Small intestine (tissue), 7 donors: ENCODE measurements around the gene VANGL1. TPM values are rescaled to one million over a fixed set of nuclear protein-coding genes. Genes with fewer than 3 reads are reported as not detected.

ENCODE experiments used
- DNase-seq, 2 donors: peaks; one replicate each; pipeline versions ENCODE4 v3.0.0 to v3.0.0-alpha.2; 2013
- FAIRE-seq: peaks from 2 replicates; lab custom pipeline; 2012; peaks lifted over from hg19 to GRCh38; lab: Jason Lieb, UNC
- H3K27ac ChIP-seq, 3 donors: one replicate each; pipeline ENCODE4 v1.5.1; 2013; ENCODE audit warnings: low read length in 2 of 3, mild to moderate bottlenecking in 2 of 3, control low read depth in 1 of 3, inconsistent platforms in 1 of 3, low read depth in 1 of 3, moderate library complexity in 1 of 3
- H3K27me3 ChIP-seq, 3 donors: one replicate each; pipeline ENCODE4 v1.6.1; 2013; ENCODE audit warnings: low read length in 3 of 3, inconsistent platforms in 1 of 3; ENCODE audit not compliant: control insufficient read depth in 3 of 3, insufficient read depth in 3 of 3
- H3K36me3 ChIP-seq, 3 donors: one replicate each; pipeline ENCODE4 v1.6.1; 2013; ENCODE audit warnings: low read length in 3 of 3, inconsistent platforms in 1 of 3, low read depth in 1 of 3, mild to moderate bottlenecking in 1 of 3, moderate library complexity in 1 of 3; ENCODE audit not compliant: control insufficient read depth in 3 of 3, insufficient read depth in 2 of 3
- H3K4me1 ChIP-seq, 3 donors: one replicate each; pipeline ENCODE4 v1.6.1; 2013; ENCODE audit warnings: low read length in 2 of 3, inconsistent platforms in 1 of 3, low read depth in 1 of 3, mild to moderate bottlenecking in 1 of 3, moderate library complexity in 1 of 3; ENCODE audit not compliant: control insufficient read depth in 3 of 3, insufficient read depth in 2 of 3
- H3K4me3 ChIP-seq, 3 donors: one replicate each; pipeline ENCODE4 v1.5.1; 2013; ENCODE audit warnings: low read length in 3 of 3, control low read depth in 1 of 3, inconsistent platforms in 1 of 3, low read depth in 1 of 3, mild to moderate bottlenecking in 1 of 3, moderate library complexity in 1 of 3
- H3K9me3 ChIP-seq, 2 donors: one replicate each; pipeline ENCODE4 v1.6.1; 2013; ENCODE audit warnings: low read depth in 1 of 2, low read length in 1 of 2; ENCODE audit not compliant: control insufficient read depth in 2 of 2, insufficient read depth in 1 of 2
- WGBS, 3 donors: extraction: QIAGEN DNeasy Blood & Tissue Kit; methylation state at CpG; one replicate each; pipeline ENCODE4 v1.1.7; 2013; 5-methylcytosine and 5-hydroxymethylcytosine counted together
- polyA plus RNA-seq, 4 donors: library from polyadenylated mRNA; stranded (reverse) in 3 of 4; unstranded in 1 of 4; fragments of 200-250 nt in 3 of 4; fragments of 120-200 nt in 1 of 4; gene quantifications; one replicate each; pipeline versions ENCODE4 v1.2.1 to v1.2.3, GENCODE V29; 2013
- donor health status: healthy with polysubstance abuse.
- donor health status: control.
- donor health status: control.
- donor health status: Bipolar disorder and iron deficiency.
- donor health status: healthy.

The VANGL1 gene
- polyA plus RNA-seq, 4 donors, result 0.54 to 7.4 (median 2.8) TPM

DNA sequence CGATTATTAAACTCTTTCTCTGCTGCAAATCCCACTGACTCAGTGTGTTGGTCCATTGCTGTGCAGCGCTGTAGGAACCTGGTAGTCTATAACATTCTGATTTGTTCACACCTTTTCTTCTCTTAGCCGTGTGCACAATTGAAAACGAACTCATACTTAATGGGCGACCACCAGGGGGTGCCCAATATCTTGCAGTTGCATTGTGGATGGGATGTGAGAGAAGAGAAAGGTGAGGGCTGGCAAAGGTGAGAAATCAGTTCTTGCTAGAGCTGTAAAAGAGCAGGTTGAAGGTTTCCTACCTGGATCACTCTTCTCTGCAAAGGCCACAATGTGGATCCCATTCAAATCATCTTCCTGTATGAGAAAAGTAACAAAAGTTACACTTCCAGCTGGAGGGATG, 75.8 kb downstream of the VANGL1 start:
- no peak for FAIRE-seq
- Histone ChIP-seq H3K27me3 (no peaks in the 10 kb centered on the region), H3K4me3 (no peak overlapping the region), H3K4me1 (peaks cover 0 to 17% (median 0%) of the 10 kb centered on the region in 3 donors), H3K36me3 (no peaks in the 10 kb centered on the region), H3K27ac (no peak overlapping the region), H3K9me3 (peaks cover 0 to 3% of the 10 kb centered on the region in 2 donors)
- 52 to 53% (median 53%) methylated on average over 5 of the region's 5 CpGs for WGBS, 3 donors
- DNase-seq, result peak; percentile 42 to 55

DNA sequence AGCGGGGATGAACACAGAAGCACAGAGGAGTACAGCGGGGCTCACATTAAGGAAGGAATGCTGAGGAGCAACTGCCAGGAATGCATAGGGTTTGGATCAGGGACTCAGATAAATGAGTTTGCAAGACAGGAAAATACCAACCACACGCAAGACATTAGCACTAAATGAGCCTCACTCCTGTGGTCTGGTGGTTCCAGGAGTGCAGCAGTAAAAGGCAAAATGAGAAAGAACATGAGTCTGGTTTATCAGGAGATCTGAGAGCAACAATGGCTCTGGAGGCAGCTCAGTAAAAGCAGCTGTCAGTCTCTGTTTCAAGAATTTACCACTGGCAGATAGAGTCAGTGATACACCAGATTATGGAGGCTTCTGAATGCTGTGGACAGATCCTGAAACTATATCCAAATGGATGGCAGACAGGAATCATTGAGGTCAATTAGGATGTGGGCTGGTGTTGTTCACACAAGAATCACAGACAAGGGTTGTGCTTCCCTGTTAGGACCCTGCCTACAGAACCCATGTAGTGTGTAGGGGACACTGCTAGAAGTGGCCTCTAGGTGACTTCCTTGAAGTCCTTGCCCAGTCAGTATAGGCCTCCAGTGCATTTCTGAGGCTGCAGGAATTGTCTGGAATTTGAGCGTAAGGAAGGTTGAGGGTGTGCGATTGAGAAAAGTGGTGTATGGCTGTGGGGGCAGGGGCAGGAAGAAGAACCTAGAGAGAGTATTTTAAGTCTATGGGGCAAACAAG, 76.4 kb downstream of the VANGL1 start:
- Histone ChIP-seq H3K27ac (no peak overlapping the region), H3K4me3 (no peak overlapping the region), H3K9me3 (peaks cover 0 to 3% of the 10 kb centered on the region in 2 donors), H3K36me3 (no peaks in the 10 kb centered on the region), H3K27me3 (no peaks in the 10 kb centered on the region), H3K4me1 (peaks cover 0 to 17% (median 0%) of the 10 kb centered on the region in 3 donors)
- DNase-seq (no peak), FAIRE-seq (no peak)
- WGBS, 3 donors, result 84 to 92% (median 88%) methylated on average over 5 of the region's 5 CpGs

DNA sequence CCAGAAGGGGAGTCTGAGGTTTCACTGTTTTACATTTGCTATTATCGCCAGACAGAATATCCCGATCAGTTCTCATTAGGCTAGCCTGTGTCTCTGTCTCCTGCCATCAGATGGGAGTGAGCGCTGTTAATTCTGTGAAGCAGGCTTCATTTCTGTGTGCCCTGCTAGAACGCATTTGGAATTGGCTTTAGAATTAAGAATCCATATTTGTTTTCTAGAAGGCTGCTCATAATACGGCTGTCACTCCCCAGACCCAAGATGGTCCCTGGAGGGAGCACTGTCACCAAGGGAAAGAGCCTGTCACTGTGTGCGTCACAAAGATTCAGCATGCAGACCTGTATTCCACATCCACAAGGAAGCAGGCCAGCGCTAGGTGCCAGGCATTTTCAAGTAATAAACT, 77.5 kb downstream of the VANGL1 start:
- no peak overlapping the region for H3K27ac ChIP-seq
- 94 to 95% (median 95%) methylated on average over 7 of the region's 7 CpGs for WGBS, 3 donors
- FAIRE-seq, result no peak
- peaks cover 0 to 3% of the 10 kb centered on the region in 2 donors for H3K9me3 ChIP-seq
- no peaks in the 10 kb centered on the region for H3K27me3 ChIP-seq
- no peaks in the 10 kb centered on the region for H3K36me3 ChIP-seq
- H3K4me1 ChIP-seq, result peaks cover 0 to 9% (median 0%) of the 10 kb centered on the region in 3 donors
- no peak for DNase-seq
- H3K4me3 ChIP-seq, result no peak overlapping the region

DNA sequence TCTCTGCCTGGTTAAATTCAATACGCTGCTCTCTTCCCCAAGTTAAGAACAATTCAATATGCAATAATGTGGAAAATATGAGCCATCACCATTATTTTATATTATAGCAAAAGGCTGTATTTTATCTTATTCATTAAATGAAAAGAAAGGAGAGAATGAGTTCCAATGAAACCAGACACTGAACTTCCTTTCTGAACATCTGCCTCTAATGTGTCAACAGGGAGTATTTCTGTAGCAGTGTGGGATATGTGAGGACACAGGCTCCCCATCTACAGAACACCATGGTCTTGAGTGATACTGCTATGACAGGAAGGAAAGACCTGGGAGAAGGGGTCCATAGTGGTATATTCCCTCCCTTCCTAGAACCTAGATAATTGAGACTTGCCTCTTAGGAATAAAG, 80.5 kb downstream of the VANGL1 start:
- Histone ChIP-seq H3K4me3 (no peak overlapping the region), H3K4me1 (no peaks in the 10 kb centered on the region), H3K27me3 (no peaks in the 10 kb centered on the region), H3K9me3 (peaks cover 0 to 3% of the 10 kb centered on the region in 2 donors), H3K36me3 (no peaks in the 10 kb centered on the region), H3K27ac (no peak overlapping the region)
- FAIRE-seq, result no peak
- 68 to 87% (median 87%) methylated on average over 1 of the region's 1 CpG for WGBS, 3 donors
- DNase-seq, result no peak

DNA sequence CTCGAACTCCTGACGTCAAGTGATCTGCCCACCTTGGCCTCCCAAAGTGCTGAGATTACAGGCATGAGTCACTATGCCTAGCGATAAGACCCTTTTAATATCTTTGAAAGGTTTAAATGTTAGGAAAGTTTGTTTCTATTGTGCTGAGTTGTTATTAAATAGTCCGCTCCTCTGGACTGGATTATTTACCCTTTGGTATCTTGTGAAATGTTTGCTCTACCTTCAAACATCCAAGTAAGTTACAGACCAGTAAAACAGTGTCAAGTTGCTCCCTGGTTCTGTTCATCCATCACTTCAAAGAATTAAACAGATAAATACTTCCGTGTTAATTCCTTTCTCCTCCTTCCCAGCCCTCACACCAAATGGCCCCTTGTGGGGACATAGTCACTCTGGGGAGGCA, 82.0 kb downstream of the VANGL1 start:
- DNase-seq (no peak), FAIRE-seq (no peak)
- H3K27me3 ChIP-seq, result no peaks in the 10 kb centered on the region
- H3K36me3 ChIP-seq, result no peaks in the 10 kb centered on the region
- no peak overlapping the region for H3K27ac ChIP-seq
- 65 to 74% (median 72%) methylated on average over 5 of the region's 5 CpGs for WGBS, 3 donors
- H3K4me3 ChIP-seq, result no peak overlapping the region
- H3K9me3 ChIP-seq, result no peaks in the 10 kb centered on the region
- H3K4me1 ChIP-seq, result no peaks in the 10 kb centered on the region

DNA sequence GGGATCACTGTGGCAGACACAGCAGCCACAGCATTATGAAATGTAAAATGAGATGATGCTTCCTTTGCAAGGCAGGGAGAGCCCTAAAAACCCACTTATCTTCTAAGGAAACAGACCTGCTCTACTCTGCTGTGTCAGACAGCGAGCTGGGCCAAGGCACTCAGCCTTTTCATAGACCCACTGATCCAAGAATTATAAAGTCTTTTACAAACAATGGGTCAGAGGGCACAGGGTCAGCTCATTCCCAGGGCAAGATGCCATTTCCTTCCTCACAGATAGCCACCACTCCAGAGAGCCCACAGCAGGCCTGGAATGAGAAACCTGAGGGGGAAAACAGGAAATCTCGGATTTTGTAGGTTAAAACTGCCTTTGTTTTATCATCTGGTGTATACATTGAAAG, 83.8 kb downstream of the VANGL1 start:
- H3K4me1 ChIP-seq, result no peaks in the 10 kb centered on the region
- no peaks in the 10 kb centered on the region for H3K27me3 ChIP-seq
- FAIRE-seq (no peak), DNase-seq (no peak)
- no peaks in the 10 kb centered on the region for H3K36me3 ChIP-seq
- peak overlapping the region in 1 of 3 donors; percentile 54 for H3K27ac ChIP-seq
- peak overlapping the region in 1 of 3 donors; percentile 8 for H3K4me3 ChIP-seq
- no peaks in the 10 kb centered on the region for H3K9me3 ChIP-seq
- WGBS, 3 donors, result 57 to 78% (median 60%) methylated on average over 2 of the region's 2 CpGs

DNA sequence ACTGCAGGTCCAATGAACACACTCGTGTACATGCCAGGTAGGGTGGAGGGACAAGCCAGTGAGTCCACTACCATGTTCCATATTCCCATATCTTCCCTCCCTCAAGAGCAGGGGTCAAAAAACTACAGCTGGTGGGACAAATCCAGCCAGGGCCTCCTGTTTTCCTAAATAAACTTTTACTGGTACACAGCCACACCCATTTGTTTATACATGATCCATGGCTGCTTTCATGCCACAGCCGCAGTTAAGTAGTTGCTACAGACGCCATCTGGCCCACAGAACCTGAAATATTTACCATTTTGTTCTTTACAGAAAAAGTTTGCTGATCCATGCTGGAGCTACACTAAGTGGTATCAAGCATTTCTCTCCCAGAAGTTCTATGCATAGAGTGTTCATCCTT, 84.4 kb downstream of the VANGL1 start:
- Histone ChIP-seq H3K9me3 (no peaks in the 10 kb centered on the region), H3K36me3 (no peaks in the 10 kb centered on the region), H3K4me3 (no peak overlapping the region), H3K27ac (peak overlapping the region in 1 of 3 donors; percentile 69), H3K27me3 (no peaks in the 10 kb centered on the region), H3K4me1 (no peaks in the 10 kb centered on the region)
- 59 to 68% (median 67%) methylated on average over 3 of the region's 3 CpGs for WGBS, 3 donors
- DNase-seq (no peak), FAIRE-seq (no peak)

DNA sequence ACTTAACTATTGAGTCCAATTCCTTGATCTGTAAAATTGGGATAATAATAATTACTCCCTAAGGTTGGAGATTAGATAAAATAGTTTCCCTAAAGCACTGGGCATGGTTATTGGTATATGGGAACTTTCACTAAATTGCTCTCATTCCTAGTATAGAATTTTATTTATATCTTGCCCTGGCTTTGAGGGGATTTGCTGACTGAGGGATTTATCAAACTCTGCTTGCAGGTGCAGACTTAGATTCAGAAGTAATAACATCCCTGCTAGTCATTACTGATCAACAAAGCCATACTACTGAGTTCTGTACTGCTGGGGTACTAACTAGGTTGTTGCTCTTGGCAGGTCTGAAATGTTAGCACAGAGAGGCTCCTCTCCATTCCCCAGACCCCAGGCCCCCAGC, 84.8 kb downstream of the VANGL1 start:
- no peaks in the 10 kb centered on the region for H3K4me1 ChIP-seq
- DNase-seq (no peak), FAIRE-seq (no peak)
- no peaks in the 10 kb centered on the region for H3K27me3 ChIP-seq
- no peaks in the 10 kb centered on the region for H3K36me3 ChIP-seq
- no peak overlapping the region for H3K27ac ChIP-seq
- no peak overlapping the region for H3K4me3 ChIP-seq
- H3K9me3 ChIP-seq, result no peaks in the 10 kb centered on the region
